Left ventricle myocardium superior (tissue), 1 donor: Measurements from ENCODE around the gene ERG28. TPM values are rescaled to one million over a fixed set of nuclear protein-coding genes. Genes with fewer than 3 reads are reported as not detected.
A peak's percentile ranks its signal among the peaks of the same experiment; 100 is the strongest.

ENCODE experiments used
- ATAC-seq: fragments of 200-7000 bp; cut with Tn5 transposase; one replicate; pipeline ENCODE4 v1.9.1; 2020; ENCODE audit warnings: mild to moderate bottlenecking, moderate library complexity
- DNase-seq: peaks from one replicate; pipeline ENCODE4 v3.0.0-alpha.2; 2020
- intact Hi-C: fragments of 100-400 bp; cut with micrococcal nuclease; formaldehyde crosslinking; loops from one replicate; pipeline ENCODE4 v1.11.0; 2022
- total RNA-seq: library from RNA; stranded (reverse); fragmentation: NEBNext Ultra II Directional; extraction: Animal tissue kit (Norgen Biotek cat#: 25700); gene quantifications from one replicate; pipeline ENCODE4 v1.2.1, GENCODE V29; 2021
- donor health status: DM: no; HTN: yes; CAD: no; lungs with severe emphysema.

ERG28 gene
- total RNA-seq, 1 donor from 2014 or later = 6.2 TPM

DNA sequence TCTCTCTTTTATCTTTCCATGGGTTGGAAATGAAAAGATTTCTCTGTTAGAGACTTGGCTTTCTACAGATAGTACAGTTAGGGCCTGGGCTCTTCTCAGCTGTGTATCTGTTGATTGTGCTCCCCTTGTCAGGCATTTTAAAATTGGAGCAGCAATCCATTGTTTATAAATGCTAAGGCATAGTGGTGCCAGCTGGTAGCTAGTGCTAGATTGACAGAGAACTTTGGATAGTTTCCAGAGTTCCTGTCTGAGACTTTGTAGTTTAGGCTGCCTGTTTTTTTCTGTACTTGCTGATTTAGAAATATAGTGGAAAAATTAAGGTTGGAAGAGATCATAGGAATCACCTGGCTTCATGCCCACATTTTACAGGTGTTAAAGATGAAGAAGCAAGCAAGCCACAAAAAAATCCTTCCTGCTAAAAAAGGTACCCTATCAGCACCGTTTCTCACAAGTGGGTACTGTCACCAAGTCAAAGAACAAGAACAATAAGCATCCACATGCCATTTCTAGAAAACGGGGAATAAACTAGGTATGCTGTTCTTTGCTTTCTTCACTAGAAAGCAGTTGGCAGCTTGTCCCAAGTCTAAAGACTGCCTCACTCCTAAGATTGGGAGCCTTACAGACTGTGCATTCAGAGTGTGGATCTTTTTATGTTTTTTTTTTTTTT, 6.6 kb upstream of the ERG28 start:
- intact Hi-C loops = no loop called here
- DNase-seq (no peak), ATAC-seq (peak; percentile 74)

DNA sequence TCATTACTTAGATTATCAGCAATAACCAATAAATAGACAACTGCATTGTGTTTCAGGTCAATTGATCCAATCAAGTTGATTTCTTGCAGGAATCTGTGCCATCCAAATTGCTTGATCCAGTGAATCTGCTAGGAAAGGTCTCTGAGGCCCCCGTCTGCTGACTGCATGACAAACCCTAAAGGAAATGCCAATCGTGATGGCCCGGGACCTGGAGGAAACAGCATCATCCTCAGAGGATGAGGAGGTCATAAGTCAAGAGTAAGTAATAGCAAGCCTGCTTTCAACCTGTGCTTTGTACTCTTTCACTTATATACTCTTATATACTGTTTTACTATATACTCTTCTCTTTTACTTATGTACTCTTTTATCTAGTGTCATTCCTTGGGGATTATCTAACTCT, 2.3 kb upstream of the ERG28 start:
- ATAC-seq = no peak
- intact Hi-C loops = no loop called here

DNA sequence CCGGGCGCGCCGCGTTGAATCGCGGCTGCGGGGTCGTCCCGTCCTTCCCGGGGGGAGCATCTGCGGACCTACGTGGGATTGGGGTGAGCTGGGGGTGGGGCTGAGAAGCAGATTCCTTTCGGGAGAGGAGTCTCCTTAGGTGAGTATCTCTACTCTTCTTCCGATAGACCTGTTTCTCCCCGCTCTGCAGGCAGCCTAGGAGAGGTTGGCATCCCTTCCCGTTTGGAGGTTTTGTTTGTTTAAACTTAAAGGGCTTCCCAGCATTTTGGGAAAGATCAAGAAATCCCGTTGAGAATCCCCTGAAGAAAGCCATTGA, 781 bp upstream of the ERG28 start:
- intact Hi-C loops = no loop called here
- ATAC-seq (no peak), DNase-seq (no peak)

More for the DNA sequence above, 2.3 kb upstream of the ERG28 start:
- no peak for DNase-seq

DNA sequence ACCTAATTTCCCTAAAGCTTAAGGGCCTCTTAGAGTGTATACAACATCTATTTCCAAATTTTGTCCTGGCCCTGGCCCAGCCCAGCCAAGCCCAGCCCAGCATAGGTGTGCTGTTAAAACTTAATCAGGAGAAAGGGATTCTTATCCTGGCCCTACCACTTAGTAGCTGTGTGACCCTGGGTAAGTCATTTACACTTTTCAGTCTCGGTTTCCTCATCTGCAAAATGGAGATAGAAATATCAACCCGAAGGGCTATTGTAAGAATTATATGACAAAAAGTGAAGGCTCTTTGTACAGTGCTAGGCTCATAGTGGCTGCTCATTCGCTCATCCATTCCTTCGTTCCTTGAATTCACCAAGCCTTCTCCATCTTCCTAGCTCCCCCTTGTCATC, 442 bp downstream of the ERG28 start:
- DNase-seq (no peak), ATAC-seq (no peak)
- intact Hi-C loops = no loop called here

DNA sequence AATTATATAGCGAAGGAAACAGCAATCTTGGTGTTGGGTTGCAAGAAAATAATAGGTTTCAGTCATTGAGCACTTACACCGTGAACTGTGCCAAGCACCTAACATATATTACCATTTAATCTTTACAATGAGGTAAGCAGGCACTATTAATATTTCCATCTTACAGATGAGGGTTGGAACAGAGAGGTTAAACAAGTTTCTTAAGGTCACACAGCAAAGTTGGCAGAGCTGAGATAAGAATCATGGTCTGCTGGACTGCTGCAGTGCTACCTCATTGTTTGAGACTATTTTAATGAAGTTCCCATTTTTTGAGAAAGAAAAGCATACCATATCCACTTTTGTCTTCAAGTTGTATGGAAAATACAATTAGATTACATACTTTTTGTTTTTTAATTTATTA, 1.7 kb downstream of the ERG28 start:
- DNase-seq (no peak), ATAC-seq (no peak)
- intact Hi-C loops = no loop called here

DNA sequence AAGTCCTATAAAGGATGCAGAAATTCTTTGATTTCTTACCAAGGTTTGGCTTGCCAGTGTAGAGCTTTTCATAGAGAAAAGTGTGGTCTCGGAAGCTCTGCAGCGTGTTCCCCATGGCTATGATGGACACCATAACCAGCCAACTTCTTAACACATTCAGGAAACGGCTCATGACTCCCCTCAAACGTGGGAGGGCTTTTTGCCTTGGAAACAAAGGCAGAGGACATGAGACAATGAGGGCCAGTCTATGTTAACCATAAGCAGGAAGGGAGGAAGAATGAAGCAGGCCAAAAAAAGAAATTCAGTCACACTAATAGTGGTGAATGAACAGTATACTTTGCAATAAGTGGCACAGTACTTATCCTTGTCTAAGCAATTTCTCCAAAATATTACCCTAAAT, 3.3 kb downstream of the ERG28 start:
- DNase-seq = no peak
- ATAC-seq = no peak
- intact Hi-C loops = no loop called here

DNA sequence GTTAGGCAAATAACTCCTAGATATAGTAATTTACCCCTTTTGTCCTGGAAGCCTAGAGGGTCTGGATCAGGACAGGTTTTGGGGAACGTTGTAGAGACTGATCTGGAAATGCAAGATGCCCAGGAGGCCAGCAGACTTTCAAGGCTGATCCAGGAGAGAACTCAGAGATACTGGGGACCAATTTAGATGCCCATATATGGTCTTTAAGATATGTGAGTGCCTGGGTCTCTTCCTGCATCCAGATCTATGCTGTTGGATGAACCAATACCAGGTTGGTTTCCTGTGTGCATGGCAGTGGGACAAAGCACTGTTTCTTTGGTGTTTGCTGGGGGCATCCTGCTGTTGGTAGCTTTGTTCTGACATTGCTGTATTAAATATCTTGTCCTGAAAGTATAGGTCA, 5.4 kb downstream of the ERG28 start:
- DNase-seq (no peak), ATAC-seq (no peak)
- intact Hi-C loops = no loop called here

DNA sequence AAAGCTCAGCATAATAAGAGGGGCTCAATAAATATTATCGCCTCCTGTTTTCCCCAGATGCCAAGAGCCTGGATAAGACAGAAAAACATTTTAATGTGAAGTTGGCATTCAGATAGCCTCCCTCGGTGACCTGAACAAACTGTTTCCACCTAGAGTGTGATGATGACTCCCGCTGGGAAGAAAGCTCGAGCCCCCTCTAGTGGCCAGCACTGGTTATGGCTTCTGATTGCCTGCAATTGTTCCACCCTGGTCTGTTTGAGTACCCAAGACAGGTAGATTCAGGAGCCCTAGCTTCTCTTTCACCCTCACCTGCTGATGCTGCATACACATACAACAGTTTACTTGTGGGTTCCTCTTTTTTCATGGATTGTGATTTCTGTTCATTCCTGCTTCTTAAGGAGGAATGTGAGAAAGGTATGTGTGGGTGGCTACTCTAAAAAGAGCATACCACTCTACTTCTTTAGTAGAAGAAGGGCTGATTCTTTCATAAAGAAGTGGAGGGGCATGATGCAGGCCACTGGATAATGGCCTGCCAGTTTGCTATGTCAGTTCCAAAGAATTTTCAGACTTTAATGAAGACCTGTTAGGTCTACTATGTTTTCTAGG, 6.4 kb downstream of the ERG28 start:
- ATAC-seq (peak; percentile 87), DNase-seq (peak; percentile 81)
- intact Hi-C loops = no loop called here

DNA sequence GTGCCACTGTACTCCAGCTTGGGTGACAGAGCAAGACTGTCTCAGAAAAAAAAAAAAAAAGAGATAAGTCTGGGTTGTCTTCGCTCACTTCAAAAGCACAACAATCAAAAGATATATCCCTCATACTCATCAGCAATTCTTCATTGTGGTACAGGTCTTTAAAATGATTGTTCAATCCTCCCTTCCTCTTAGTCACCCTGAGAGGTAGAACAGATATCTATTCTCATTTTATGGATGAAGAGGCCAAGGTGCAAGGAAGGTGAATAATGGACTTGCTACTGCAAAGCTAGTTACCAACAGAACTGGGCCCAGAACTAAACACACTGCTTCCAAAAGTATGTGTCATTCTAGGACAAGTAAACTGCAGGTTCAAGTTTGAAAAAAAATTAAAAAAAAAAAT, 7.1 kb downstream of the ERG28 start:
- intact Hi-C loops = no loop called here
- no peak for ATAC-seq
- DNase-seq = no peak

DNA sequence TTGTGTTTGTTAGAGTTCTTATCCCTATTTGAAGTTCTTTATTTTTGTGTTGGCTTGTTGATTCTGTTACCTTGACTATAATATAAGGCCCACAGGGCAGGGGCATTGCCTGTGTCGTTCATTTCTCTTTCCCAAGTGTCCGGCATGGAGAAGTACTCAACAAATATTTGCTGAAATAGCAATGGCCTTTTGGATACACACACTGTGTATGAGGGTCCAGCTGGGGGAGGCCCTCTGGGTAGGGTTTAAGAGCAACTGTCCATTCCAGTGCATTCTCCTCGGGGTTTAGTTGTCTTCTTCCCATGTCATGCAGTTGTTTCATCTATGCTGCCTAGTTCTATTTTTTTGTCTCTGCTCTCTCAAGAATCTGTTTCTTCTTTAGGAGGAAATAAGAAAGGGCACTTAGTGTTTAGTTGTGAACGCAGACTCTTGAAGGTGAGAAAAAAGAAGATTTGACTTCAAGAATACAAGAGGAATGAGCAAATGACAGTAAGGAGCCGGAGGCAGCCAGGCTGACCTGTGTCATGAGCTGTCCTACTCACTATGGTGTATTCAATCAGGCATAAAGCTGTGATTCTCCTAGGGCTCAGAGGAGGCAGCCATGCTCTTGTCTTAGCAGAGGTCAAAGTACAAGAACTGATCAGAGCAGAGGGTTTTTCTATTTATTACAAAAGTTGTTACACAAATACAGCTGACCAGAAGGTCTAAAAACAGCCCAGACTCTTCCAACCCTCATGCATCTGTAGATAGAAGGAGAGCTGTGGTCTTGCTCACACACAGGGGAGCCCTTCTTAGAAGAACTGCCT, 10.2 kb downstream of the ERG28 start:
- no peak for ATAC-seq
- intact Hi-C loops = no loop called here
- no peak for DNase-seq

DNA sequence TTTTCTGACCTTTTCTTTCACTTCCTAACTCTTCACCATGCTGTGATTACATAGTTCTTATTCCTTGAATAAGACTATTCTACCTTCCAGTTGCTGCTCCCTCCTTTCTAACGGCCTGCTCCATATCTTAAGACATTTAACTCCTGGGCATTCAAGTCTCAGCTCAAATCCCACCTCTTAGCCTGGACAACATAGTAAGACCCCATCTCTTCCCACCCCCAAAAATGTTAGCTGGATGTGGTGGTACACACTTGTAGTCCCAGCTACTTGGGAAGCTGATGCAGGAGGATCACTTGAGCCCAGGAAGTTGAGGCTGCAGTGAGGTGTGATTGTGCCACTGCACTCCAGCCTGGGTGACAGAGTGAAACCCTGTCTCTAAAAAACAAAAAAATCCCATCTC, 10.9 kb downstream of the ERG28 start:
- no peak for ATAC-seq
- intact Hi-C loops = loop anchor here (2.0 kb wide), 1 partner anchor 73 kb away; no protein-coding TSS in a partner anchor

DNA sequence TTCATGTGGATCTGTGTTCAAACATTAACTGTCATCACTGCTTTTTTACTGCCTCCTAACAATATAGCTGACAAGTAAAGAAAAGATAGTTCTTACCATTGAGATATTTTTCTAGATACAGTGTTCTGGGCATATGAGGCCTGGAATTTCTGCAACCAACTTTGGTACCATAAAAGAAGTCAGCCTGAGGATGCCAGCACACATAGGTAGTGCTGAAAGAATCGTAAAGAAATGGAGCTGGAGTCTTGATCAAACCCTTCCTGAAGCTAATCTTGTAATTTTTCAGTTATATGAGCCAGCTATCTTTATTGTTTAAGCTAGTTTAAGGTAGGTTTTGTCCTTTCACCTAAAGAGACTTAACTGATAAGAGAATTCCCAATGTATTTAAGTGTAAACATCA, 11.3 kb downstream of the ERG28 start:
- ATAC-seq (no peak), DNase-seq (no peak)
- intact Hi-C loops = loop anchor here (2.0 kb wide), 1 partner anchor 73 kb away; no protein-coding TSS in a partner anchor

More for the DNA sequence above, 10.9 kb downstream of the ERG28 start:
- no peak for DNase-seq

DNA sequence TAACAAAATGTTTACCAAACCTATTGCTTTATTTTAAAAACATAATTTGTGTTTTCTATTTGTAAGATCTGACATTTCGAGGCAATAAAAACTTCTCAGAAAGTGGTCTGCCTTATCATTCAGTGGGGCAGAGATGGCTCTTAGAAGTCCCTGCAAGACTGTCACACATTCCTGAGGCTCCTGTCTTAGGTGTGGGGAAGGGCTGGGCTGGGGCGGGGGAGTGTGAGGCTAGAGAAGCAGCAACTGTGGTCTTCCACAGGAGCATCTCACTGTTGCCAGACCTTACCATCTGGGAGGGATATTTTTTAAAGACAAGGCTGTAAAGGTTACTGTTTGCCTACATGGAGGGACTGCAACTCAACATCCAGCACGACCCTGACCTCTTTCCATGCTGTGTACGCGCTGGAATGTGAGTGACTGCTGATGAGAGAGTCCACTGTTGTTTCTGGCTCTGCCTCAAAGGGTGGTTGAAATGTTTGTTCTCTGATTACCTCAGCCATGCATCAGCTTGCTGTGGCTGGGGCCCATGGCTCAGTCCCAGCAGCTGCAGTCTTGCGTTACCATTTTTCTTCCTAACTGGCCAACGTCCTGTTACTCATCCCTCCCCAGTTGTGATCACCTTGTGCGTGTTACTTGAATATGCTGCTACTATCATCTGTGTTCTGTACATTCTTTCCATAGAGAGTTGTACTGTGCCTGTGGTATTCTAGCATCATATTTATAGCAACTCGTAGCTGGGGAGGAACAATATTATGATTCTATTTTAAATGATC, 12.4 kb downstream of the ERG28 start:
- ATAC-seq (peak; percentile 92), DNase-seq (peak; percentile 64)

DNA sequence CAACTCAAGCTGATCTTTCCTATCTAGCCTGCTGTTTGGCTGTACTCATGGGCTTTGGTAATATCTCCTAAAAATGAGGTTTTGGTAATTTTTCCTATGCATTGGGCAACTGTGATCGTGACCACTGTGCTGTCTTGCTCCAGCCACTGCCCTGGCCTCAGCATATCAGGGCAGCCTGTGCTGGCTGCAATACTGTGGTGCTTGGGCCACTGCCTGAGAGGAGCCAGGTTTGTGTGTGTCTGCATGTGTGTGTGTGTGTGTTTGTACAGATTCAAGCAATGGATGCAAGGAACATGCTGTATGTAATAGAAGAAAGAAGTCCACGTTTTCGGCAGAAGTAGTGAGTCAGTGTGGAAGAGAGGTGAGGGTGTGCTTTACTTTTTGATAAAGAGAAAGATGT, 13.0 kb downstream of the ERG28 start:
- DNase-seq = peak; percentile 45
- intact Hi-C loops = loop anchor here (2.0 kb wide), 1 partner anchor 71 kb away; no protein-coding TSS in a partner anchor

More for the DNA sequence above, 12.4 kb downstream of the ERG28 start:
- intact Hi-C loops = loop anchor here (2.0 kb wide), 1 partner anchor 71 kb away; no protein-coding TSS in a partner anchor

DNA sequence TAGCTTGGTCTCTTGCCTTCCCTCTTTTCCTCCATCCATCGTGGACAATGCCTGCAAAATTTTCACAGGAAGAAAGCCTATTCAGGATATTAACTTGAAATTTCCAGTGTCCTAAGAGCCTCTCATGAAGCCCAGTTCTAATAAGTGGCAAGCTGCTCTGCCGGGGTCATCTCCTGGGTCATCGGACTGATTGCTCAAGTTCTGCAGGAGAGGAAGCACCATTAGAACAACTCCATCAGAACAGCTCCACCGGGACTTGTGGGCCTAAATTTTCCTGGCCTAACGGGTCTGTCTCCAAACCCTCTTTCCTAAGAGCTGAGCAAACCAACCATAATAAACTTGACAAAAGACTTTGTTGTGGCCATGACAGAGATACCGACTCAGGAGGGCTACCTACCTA, 13.9 kb downstream of the ERG28 start:
- ATAC-seq = no peak

More for the DNA sequence above, 13.0 kb downstream of the ERG28 start:
- peak; percentile 69 for ATAC-seq

DNA sequence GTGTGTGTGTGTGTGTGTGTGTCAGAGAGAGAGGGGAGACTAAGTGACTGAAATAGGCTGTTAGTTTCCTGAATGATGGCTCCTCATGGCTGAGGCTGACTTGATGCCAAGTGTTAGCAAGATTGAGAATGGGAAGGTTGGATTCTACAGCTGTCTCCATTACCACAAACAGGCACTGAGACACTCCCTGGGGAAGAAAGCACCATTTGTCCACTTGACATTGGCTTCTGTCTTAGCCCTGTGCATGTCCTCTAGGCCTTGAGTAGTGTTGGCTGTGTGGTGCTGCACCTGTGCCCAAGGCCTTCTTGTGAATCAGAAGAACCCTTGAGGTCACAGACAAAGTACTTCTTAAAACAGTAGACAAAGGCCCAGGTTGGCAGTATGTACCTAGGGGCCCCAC, 15.6 kb downstream of the ERG28 start:
- ATAC-seq (no peak), DNase-seq (no peak)

More for the DNA sequence above, 13.9 kb downstream of the ERG28 start:
- intact Hi-C loops = no loop called here
- no peak for DNase-seq

DNA sequence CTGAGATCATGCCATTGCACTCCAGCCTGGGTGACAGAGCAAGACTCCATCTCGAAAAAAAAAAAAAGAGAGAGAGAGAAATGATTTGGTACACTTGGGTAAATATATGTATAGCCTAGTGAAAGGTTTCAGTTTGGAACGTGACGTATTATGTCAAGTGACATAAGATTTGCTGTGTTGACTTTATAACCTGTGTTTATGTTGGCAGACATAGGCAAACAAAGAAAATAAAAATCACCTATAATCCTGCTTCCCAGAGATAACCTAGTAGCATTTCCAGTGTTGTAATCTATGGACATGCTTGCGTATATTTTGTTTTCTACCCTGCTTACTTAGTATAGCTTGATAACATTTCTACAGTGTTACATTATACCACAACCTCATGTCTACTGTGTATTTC, 16.7 kb downstream of the ERG28 start:
- intact Hi-C loops = no loop called here
- ATAC-seq (no peak), DNase-seq (no peak)

More for the DNA sequence above, 15.6 kb downstream of the ERG28 start:
- intact Hi-C loops = no loop called here

DNA sequence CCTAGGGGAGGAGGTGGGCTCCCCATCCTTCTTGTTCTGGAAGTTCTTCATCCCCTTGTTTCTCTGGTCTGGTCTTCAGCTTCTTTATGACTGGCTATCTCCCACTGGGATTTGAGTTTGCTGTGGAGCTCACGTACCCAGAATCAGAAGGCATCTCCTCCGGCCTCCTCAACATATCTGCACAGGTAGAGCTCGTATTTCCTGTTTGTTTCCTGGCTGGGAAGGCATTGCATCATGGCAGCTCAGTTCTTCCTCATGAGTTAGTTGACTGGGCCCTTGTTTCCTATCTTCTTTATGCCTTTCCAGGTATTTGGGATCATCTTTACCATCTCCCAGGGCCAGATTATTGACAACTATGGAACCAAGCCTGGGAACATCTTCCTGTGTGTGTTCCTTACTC, 19.8 kb downstream of the ERG28 start:
- intact Hi-C loops = no loop called here
- ATAC-seq (no peak), DNase-seq (no peak)

DNA sequence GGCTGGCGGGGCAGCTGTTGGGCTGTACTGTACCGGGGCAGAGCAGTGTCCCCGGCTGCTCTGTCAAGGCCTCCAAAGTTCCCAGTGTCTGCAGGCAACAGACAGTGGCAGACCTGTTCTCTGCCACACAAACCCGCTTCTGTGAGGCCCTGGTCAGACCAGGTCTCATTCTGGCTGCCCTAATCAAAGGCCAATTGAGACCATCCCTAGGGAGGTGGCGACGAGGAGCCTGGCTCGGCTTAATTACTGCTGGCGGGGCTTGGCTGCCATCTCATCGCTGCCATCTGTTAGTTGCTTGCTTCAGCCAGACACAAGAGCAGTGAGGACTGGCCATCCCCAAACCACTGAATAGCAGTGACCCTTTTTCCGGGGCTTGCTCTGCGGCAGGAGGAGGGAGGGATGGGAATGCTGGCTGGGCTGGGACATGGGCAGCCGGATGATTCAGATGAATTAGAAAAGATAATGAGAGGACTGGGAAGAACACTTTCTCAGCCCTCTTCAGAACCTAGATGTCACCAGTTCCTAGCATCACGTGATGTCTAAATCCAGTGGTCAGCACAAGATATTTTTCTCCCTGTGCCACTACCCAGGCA, 24.5 kb downstream of the ERG28 start:
- ATAC-seq = no peak
- intact Hi-C loops = no loop called here
- no peak for DNase-seq
